HUES6 (cell line): ENCODE measurements around the gene TMEM220.

Source experiments
- H3K27ac ChIP-seq: 2 replicates; pipeline ENCODE4 v1.7.0; 2013; ENCODE audit warnings: low read depth, mild to moderate bottlenecking, low read length, inconsistent platforms
- H3K27me3 ChIP-seq: 2 replicates; pipeline ENCODE4 v1.6.1; 2013; ENCODE audit warnings: low read length; ENCODE audit not compliant: control insufficient read depth, insufficient read depth
- H3K36me3 ChIP-seq: 2 replicates; pipeline ENCODE4 v1.6.1; 2013; ENCODE audit warnings: low read length; ENCODE audit not compliant: control insufficient read depth, insufficient read depth
- H3K4me1 ChIP-seq: 2 replicates; pipeline ENCODE4 v1.6.1; 2013; ENCODE audit warnings: low read length; ENCODE audit not compliant: control insufficient read depth, insufficient read depth
- H3K4me3 ChIP-seq: 2 replicates; pipeline ENCODE4 v1.5.1; 2013; ENCODE audit warnings: low read depth, low read length
- H3K9ac ChIP-seq: one replicate; pipeline ENCODE4 v1.6.1; 2013; ENCODE audit warnings: mild to moderate bottlenecking, low read length
- H3K9me3 ChIP-seq: 2 replicates; pipeline ENCODE4 v1.6.1; 2013; ENCODE audit warnings: low read depth, low read length; ENCODE audit not compliant: control insufficient read depth, insufficient read depth

Gene TMEM220

DNA sequence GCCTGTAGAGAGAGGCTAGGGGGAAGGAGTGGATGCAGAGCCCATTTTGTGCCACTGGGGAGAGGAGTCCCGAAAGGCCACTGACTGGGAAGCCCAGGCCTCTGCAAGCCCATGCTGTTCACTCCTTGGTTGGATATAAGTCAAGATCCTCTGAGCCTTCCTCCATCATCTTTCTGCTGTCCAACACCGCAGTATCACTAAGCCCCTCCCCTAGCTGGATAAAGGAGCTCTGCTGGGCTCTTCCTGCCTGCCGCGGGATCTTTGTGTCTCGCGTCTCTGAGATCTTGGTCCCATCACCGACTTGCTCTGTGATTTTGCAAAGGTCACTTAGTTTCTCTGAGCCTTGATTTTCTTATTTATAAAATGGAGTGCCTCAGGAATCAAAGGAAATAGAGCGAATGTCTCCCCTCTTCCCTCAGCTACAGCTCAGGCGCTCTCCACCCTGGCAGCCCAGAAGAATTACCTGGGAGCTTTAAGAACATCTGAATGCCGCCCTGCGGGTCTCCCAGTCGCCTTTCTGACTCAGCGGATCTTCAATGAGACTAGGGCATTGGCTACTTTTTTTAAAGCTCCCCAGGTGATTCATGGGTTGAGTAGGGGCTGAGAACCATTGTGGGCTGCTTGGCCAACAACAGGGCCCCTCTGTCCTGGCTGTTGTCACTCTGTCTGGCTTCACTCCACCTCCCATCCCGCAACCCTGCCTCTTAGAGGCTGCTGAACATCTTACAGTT is 25.2 kb upstream of the TMEM220 start:
- H3K4me3 ChIP-seq, result peak overlapping the region; percentile 40
- no peaks in the 10 kb centered on the region for H3K27me3 ChIP-seq
- no peak overlapping the region for H3K27ac ChIP-seq
- no peaks in the 10 kb centered on the region for H3K36me3 ChIP-seq
- H3K9me3 ChIP-seq, result no peaks in the 10 kb centered on the region
- H3K4me1 ChIP-seq, result peaks cover 32% of the 10 kb centered on the region
- peak overlapping the region; percentile 34 for H3K9ac ChIP-seq

- H3K4me1 ChIP-seq, result peaks cover 35% of the 10 kb centered on the region
- no peaks in the 10 kb centered on the region for H3K27me3 ChIP-seq
- no peak overlapping the region; the same call in 1 of the 2 replicates for H3K4me3 ChIP-seq
- no peaks in the 10 kb centered on the region for H3K36me3 ChIP-seq
- no peak overlapping the region for H3K27ac ChIP-seq
- H3K9ac ChIP-seq, result no peak overlapping the region
- no peaks in the 10 kb centered on the region for H3K9me3 ChIP-seq
Observed at GRCh38 chr17:10754109-10754508, 24.3 kb upstream of the TMEM220 start.

DNA sequence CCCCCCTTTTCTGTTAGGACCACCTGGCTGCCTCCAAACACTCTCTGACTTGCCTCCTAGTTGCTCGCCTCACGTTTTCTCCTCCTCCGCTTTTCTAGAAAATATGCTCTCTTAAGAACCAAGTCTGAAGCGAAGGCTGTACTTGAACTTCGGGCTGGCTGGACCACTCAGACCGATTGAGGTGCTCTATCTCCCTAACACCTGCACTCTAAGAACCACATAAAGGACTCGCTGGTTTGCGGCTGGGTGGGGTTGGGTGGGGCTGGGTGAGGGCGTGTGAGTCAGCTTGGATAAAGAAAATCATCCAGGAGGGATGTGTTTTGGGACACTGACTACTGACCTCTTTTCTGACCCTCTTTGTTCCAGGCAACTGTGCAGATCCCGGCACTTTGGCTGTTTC is 22.9 kb upstream of the TMEM220 start:
- H3K4me1 ChIP-seq, result peaks cover 41% of the 10 kb centered on the region
- no peaks in the 10 kb centered on the region for H3K36me3 ChIP-seq
- H3K27ac ChIP-seq, result no peak overlapping the region
- no peaks in the 10 kb centered on the region for H3K27me3 ChIP-seq
- no peak overlapping the region for H3K4me3 ChIP-seq
- no peaks in the 10 kb centered on the region for H3K9me3 ChIP-seq
- H3K9ac ChIP-seq, result no peak overlapping the region

GRCh38 chr17:10751563-10751962 is 21.7 kb upstream of the TMEM220 start:
- Histone ChIP-seq H3K4me1 (peaks cover 31% of the 10 kb centered on the region), H3K36me3 (no peaks in the 10 kb centered on the region), H3K4me3 (no peak overlapping the region), H3K9ac (no peak overlapping the region), H3K27ac (no peak overlapping the region), H3K9me3 (no peaks in the 10 kb centered on the region), H3K27me3 (no peaks in the 10 kb centered on the region)

DNA sequence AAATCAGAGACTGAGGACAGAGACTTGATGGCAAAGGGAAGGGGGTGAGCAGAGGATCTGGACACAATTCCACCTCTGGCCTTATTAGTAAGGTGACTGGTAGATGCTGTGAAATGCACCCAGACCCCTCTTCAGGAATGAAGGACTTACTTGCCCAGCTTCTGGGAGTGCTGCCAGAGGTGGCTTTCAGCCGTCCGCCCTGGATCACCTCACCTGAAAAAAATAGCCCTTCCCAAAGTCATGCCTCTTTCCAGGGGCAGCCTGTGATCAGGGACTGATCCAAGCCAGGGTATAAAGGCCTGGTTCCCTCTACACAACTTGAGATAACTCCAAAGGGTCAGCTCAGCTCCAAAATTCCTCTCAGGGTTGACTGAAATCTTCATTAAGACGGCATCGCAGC is 20.4 kb upstream of the TMEM220 start:
- Histone ChIP-seq H3K4me3 (no peak overlapping the region), H3K27ac (no peak overlapping the region), H3K9ac (no peak overlapping the region), H3K9me3 (no peaks in the 10 kb centered on the region), H3K27me3 (no peaks in the 10 kb centered on the region), H3K4me1 (peaks cover 17% of the 10 kb centered on the region), H3K36me3 (no peaks in the 10 kb centered on the region)

DNA sequence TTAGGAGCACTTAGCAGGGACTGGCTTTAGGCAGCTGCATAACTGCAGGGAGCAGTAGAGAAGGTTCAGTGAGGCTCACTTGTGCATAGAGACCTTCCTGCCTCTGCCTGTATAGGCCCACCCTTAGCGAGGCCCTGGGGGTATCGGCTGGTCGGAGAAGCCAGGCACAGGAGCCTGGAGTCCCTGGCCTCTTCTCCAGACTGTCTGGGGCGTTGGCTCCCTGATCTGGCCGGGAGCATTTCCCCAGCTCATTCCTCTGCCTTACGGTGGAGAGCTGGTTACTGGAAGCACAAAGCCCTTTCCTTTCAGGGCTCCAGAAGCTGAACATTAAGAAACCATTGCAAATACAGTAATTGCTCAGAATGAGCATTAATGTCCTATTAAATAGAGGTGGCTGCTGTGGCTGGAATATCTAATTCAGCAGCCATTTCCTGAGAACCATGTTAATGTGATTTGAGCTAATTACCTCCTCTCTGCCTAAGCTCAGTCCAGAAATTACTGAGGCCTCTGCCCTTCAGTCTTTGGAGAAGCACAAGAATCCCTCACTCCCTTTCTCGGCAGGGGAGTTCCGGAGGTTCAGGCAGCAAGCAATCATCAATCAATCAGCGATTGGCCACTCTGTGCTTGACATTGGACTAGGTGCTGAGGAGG is 18.8 kb upstream of the TMEM220 start:
- Histone ChIP-seq H3K4me3 (no peak overlapping the region), H3K27ac (no peak overlapping the region), H3K9me3 (no peaks in the 10 kb centered on the region), H3K4me1 (peaks cover 12% of the 10 kb centered on the region), H3K36me3 (no peaks in the 10 kb centered on the region), H3K27me3 (no peaks in the 10 kb centered on the region), H3K9ac (no peak overlapping the region)

GRCh38 chr17:10745231-10745630 is 15.4 kb upstream of the TMEM220 start:
- Histone ChIP-seq H3K4me1 (peaks cover 12% of the 10 kb centered on the region), H3K27me3 (no peaks in the 10 kb centered on the region), H3K36me3 (no peaks in the 10 kb centered on the region), H3K27ac (no peak overlapping the region), H3K9ac (no peak overlapping the region), H3K9me3 (no peaks in the 10 kb centered on the region), H3K4me3 (no peak overlapping the region)

GRCh38 chr17:10744501-10745000 is 14.7 kb upstream of the TMEM220 start:
- no peaks in the 10 kb centered on the region for H3K9me3 ChIP-seq
- H3K4me3 ChIP-seq, result no peak overlapping the region
- H3K36me3 ChIP-seq, result no peaks in the 10 kb centered on the region
- no peak overlapping the region for H3K9ac ChIP-seq
- H3K27ac ChIP-seq, result no peak overlapping the region
- peaks cover 12% of the 10 kb centered on the region for H3K4me1 ChIP-seq
- H3K27me3 ChIP-seq, result 0 out of 2 replicates have a peak, but pooled peaks cover 1% of the 10 kb centered on the region

GRCh38 chr17:10743316-10744009 is 13.6 kb upstream of the TMEM220 start:
- Histone ChIP-seq H3K9ac (no peak overlapping the region), H3K36me3 (no peaks in the 10 kb centered on the region), H3K9me3 (no peaks in the 10 kb centered on the region), H3K4me1 (peaks cover 5% of the 10 kb centered on the region), H3K27me3 (0 out of 2 replicates have a peak, but pooled peaks cover 2% of the 10 kb centered on the region), H3K27ac (no peak overlapping the region), H3K4me3 (no peak overlapping the region)

DNA sequence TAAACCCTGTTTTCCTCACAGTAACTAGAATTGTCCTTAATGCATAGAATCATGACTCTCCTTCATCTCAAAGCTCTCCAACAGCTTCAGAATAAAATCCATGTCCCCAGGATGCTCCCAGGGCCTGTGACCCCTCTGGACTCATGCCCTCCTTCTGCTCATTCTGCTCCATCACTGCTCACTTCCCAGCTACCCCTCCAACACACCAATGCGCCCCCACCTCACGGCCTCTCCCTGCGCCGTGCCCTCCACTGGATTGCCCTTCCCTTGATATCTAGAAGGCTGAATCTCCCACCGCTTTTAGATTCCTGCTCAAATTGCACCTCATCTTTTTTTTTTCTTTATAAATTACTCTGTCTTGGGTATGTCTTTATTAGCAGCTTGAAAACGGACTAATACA is 12.6 kb upstream of the TMEM220 start:
- 0 out of 2 replicates have a peak, but pooled peaks cover 2% of the 10 kb centered on the region for H3K27me3 ChIP-seq
- H3K9me3 ChIP-seq, result no peaks in the 10 kb centered on the region
- H3K4me1 ChIP-seq, result peaks cover 2% of the 10 kb centered on the region; the same call in 1 of the 2 replicates
- no peak overlapping the region for H3K27ac ChIP-seq
- H3K4me3 ChIP-seq, result no peak overlapping the region
- no peak overlapping the region for H3K9ac ChIP-seq
- no peaks in the 10 kb centered on the region for H3K36me3 ChIP-seq
